Lung (tissue), 12 donors: ENCODE data around the gene IL36RN. TPM values are rescaled to one million over a fixed set of nuclear protein-coding genes. Genes with fewer than 3 reads are reported as not detected.

Source experiments
- ATAC-seq: fragments of 200-7000 bp; cut with Tn5 transposase; one replicate; pipeline ENCODE4 v1.9.1; 2020; ENCODE audit warnings: moderate number of reproducible peaks; ENCODE audit not compliant: insufficient read depth, low FRiP score
- DNase-seq, 3 donors: peaks; one replicate each; pipeline ENCODE4 v3.0.0-alpha.2; 2013 to 2017
- H3K27ac ChIP-seq, 2 donors: one replicate each; pipeline ENCODE4 v1.5.1; 2013; ENCODE audit warnings: mild to moderate bottlenecking in 2 of 2, moderate library complexity in 2 of 2, control low read depth in 1 of 2, inconsistent platforms in 1 of 2, low read depth in 1 of 2, low read length in 1 of 2
- H3K27me3 ChIP-seq, 3 donors: one replicate each; pipeline ENCODE4 v1.5.1; 2013; ENCODE audit warnings: low read length in 2 of 3; ENCODE audit not compliant: control insufficient read depth in 3 of 3, insufficient read depth in 3 of 3
- H3K36me3 ChIP-seq, 4 donors: one replicate each; pipeline ENCODE4 v1.5.1; 2013; ENCODE audit warnings: low read length in 4 of 4, mild to moderate bottlenecking in 1 of 4, moderate library complexity in 1 of 4; ENCODE audit not compliant: control insufficient read depth in 4 of 4, insufficient read depth in 4 of 4
- H3K4me1 ChIP-seq, 5 donors: one replicate each; pipeline ENCODE4 v1.5.1; 2013; ENCODE audit warnings: low read length in 5 of 5, mild to moderate bottlenecking in 2 of 5, moderate library complexity in 1 of 5; ENCODE audit not compliant: control insufficient read depth in 5 of 5, insufficient read depth in 5 of 5
- H3K4me3 ChIP-seq: one replicate; pipeline ENCODE4 v1.5.1; 2013; ENCODE audit warnings: mild to moderate bottlenecking, control low read depth, moderate library complexity
- H3K9ac ChIP-seq, 2 donors: one replicate each; pipeline ENCODE4 v1.5.1; 2013; ENCODE audit warnings: low read length in 2 of 2, control low read depth in 1 of 2; ENCODE audit not compliant: insufficient read depth in 1 of 2
- H3K9me3 ChIP-seq, 4 donors: one replicate each; pipeline ENCODE4 v1.5.1; 2013; ENCODE audit warnings: low read length in 3 of 4, mild to moderate bottlenecking in 1 of 4, moderate library complexity in 1 of 4; ENCODE audit not compliant: control insufficient read depth in 4 of 4, insufficient read depth in 3 of 4
- WGBS, 2 donors: extraction: QIAGEN DNeasy Blood & Tissue Kit; methylation state at CpG; one replicate each; pipeline ENCODE4 v1.1.7; 2013; 5-methylcytosine and 5-hydroxymethylcytosine counted together
- polyA plus RNA-seq, 2 donors: library from polyadenylated mRNA; stranded (reverse); fragments of 200-250 nt; gene quantifications; one replicate each; pipeline ENCODE4 v1.2.1, GENCODE V29; 2013
- total RNA-seq, 2 donors: library from RNA; depleted of rRNA in 1 of 2; stranded (reverse); fragments of >200 nt in 1 of 2; gene quantifications; one replicate each; pipeline ENCODE4 v1.2.1, GENCODE V29; 2014 to 2021
- TF ChIP-seq, protein P1 (sequence below): IDR thresholded peaks from 2 replicates; pipeline ENCODE4 v1.5.1; 2012; ENCODE audit warnings: mild to moderate bottlenecking; ENCODE audit errors: control extremely low read depth, extremely low read depth
- donor health status: control.
- donor health status: control.
- donor health status: Bipolar disorder and iron deficiency.
- donor health status: healthy.
- donor health status: DM: yes; HTN: yes; CAD: no.

IL36RN gene
- total and polyA plus RNA-seq, 4 donors = 0.01 to 0.09 TPM; not detected in 2

DNA sequence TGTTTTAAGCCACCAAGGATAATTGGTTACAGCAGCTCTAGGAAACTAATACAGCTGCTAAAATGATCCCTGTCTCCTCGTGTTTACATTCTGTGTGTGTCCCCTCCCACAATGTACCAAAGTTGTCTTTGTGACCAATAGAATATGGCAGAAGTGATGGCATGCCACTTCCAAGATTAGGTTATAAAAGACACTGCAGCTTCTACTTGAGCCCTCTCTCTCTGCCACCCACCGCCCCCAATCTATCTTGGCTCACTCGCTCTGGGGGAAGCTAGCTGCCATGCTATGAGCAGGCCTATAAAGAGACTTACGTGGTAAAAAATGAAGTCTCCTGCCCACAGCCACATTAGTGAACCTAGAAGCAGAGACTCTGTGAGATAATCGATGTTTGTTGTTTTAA lies 5.3 kb downstream of the IL36RN start:
- WGBS, 2 donors = 90 to 95% methylated on average over 5 of the region's 5 CpGs
- peaks cover 0 to 1% (median 0%) of the 10 kb centered on the region in 4 donors for H3K9me3 ChIP-seq

DNA sequence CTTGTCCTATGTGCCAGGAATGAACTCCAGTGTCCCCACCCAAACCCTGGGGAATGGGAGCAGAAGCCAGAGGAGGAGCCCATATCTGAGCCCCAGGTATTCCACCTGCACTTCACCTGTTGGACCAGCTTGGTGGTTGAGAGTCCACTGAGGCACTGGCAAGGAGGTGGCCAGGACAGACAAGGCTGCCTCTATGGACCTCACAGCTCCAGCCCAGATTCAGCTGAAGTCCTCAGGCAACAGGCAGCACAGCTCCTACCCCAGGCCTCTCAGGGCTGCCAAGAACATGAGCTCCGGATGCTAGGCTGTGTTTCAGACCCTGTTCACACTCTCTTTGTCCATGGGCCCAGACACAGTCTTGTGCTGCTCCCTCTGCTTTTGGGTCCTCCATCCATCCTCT lies 5.9 kb downstream of the IL36RN start:
- DNase-seq (no peak), ATAC-seq (no peak)
- TF ChIP-seq, protein P1, sequence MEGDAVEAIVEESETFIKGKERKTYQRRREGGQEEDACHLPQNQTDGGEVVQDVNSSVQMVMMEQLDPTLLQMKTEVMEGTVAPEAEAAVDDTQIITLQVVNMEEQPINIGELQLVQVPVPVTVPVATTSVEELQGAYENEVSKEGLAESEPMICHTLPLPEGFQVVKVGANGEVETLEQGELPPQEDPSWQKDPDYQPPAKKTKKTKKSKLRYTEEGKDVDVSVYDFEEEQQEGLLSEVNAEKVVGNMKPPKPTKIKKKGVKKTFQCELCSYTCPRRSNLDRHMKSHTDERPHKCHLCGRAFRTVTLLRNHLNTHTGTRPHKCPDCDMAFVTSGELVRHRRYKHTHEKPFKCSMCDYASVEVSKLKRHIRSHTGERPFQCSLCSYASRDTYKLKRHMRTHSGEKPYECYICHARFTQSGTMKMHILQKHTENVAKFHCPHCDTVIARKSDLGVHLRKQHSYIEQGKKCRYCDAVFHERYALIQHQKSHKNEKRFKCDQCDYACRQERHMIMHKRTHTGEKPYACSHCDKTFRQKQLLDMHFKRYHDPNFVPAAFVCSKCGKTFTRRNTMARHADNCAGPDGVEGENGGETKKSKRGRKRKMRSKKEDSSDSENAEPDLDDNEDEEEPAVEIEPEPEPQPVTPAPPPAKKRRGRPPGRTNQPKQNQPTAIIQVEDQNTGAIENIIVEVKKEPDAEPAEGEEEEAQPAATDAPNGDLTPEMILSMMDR = no peak
- Histone ChIP-seq H3K36me3 (no peaks in the 10 kb centered on the region), H3K4me1 (peaks cover 0 to 3% (median 0%) of the 10 kb centered on the region in 5 donors), H3K9me3 (peaks cover 0 to 1% (median 0%) of the 10 kb centered on the region in 4 donors), H3K27ac (no peak overlapping the region), H3K27me3 (peaks cover 0 to 4% (median 0%) of the 10 kb centered on the region in 3 donors), H3K9ac (no peak overlapping the region), H3K4me3 (no peak overlapping the region)
- 87 to 94% methylated on average over 1 of the region's 1 CpG for WGBS, 2 donors

More for the DNA sequence above, 5.3 kb downstream of the IL36RN start:
- H3K27ac ChIP-seq = no peak overlapping the region
- no peaks in the 10 kb centered on the region for H3K36me3 ChIP-seq
- ATAC-seq = no peak
- DNase-seq = no peak
- TF ChIP-seq, protein P1 = no peak
- no peak overlapping the region for H3K9ac ChIP-seq
- H3K4me1 ChIP-seq = peaks cover 0 to 6% (median 0%) of the 10 kb centered on the region in 5 donors
- peaks cover 0 to 4% (median 0%) of the 10 kb centered on the region in 3 donors for H3K27me3 ChIP-seq
- H3K4me3 ChIP-seq = no peak overlapping the region

DNA sequence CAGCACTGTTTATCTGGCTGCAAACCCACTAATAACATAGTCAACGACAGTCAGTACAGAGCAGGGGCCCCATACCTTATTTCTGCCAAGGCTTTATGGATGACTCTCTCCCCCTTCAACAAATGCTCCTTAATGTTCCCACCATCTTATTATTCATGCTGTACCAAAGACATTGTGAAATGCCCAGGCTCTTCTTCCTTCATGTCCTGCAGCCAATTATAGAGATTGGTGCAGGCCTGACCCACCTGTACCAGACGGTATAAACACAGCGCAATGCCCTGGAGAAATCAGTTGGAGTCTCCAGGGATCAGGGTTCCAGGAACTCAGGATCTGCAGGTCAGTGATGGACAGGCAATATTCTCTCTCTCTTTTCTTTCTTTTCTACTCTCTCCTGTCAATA lies 8.7 kb downstream of the IL36RN start, which contains the start of gene IL1F10:
IL1F10 (plus strand) TSS at position 290 of the 400 bp plus-strand sequence. CDS start 4,769 bp downstream, outside the sequence.
- DNase-seq (no peak), ATAC-seq (no peak)
- 88 to 95% methylated on average over 3 of the region's 3 CpGs for WGBS, 2 donors

More for the DNA sequence above, 8.7 kb downstream of the IL36RN start, which contains the start of gene IL1F10:
- TF ChIP-seq, protein P1 = no peak
- Histone ChIP-seq H3K27me3 (no peaks in the 10 kb centered on the region), H3K27ac (no peak within 1 kb of the TSS), H3K9me3 (peaks cover 0 to 1% (median 0%) of the 10 kb centered on the region in 4 donors), H3K4me3 (no peak within 1 kb of the TSS), H3K36me3 (no peaks in the 10 kb centered on the region), H3K4me1 (peaks cover 0 to 9% (median 0%) of the 10 kb centered on the region in 5 donors), H3K9ac (no peak within 1 kb of the TSS)
